ENCODE data around the gene SCAPER. TPM values are rescaled to one million over a fixed set of nuclear protein-coding genes. Genes with fewer than 3 reads are reported as not detected.

The SCAPER gene
- total RNA-seq, 2 donors from 2014 or later = 27.9 to 32.1 TPM

GRCh38 chr15:76637166-76637565 is 268.0 kb downstream of the SCAPER start:
- no peak for DNase-seq (ENCODE audit: low spot score)
- intact Hi-C loops (cut with DNase I) = no loop called here

GRCh38 chr15:76636059-76636458 is 269.1 kb downstream of the SCAPER start:
- intact Hi-C loops (cut with DNase I) = no loop called here
- DNase-seq (ENCODE audit: low spot score) = no peak

- intact Hi-C loops (cut with DNase I) = no loop called here
- no peak for DNase-seq (ENCODE audit: low spot score)
These were observed 278.5 kb downstream of the SCAPER start for GRCh38 chr15:76626611-76627010.

- intact Hi-C loops (cut with DNase I) = no loop called here
- DNase-seq (ENCODE audit: low spot score) = no peak
These were observed 279.9 kb downstream of the SCAPER start for GRCh38 chr15:76625267-76625666.

GRCh38 chr15:76614725-76615124 is 290.4 kb downstream of the SCAPER start:
- intact Hi-C loops (cut with DNase I) = no loop called here
- DNase-seq (ENCODE audit: low spot score) = no peak

- no peak for DNase-seq (ENCODE audit: low spot score)
- intact Hi-C loops (cut with DNase I) = no loop called here
These were observed 316.1 kb downstream of the SCAPER start for GRCh38 chr15:76588811-76589747.

- no peak for DNase-seq (ENCODE audit: low spot score)
- intact Hi-C loops (cut with DNase I) = no loop called here
These were observed 319.6 kb downstream of the SCAPER start for GRCh38 chr15:76585576-76585897.

GRCh38 chr15:76584868-76585575 is 320.1 kb downstream of the SCAPER start:
- no peak for DNase-seq (ENCODE audit: low spot score)
- intact Hi-C loops (cut with DNase I) = no loop called here

GRCh38 chr15:76582550-76582949 is 322.6 kb downstream of the SCAPER start:
- no peak for DNase-seq (ENCODE audit: low spot score)
- intact Hi-C loops (cut with DNase I) = no loop called here

GRCh38 chr15:76577879-76578512 is 327.1 kb downstream of the SCAPER start:
- DNase-seq (ENCODE audit: low spot score) = no peak
- intact Hi-C loops (cut with DNase I) = no loop called here

- peak; percentile 93 for DNase-seq (ENCODE audit: low spot score)
- intact Hi-C loops (cut with DNase I) = no loop called here
These were observed 328.4 kb downstream of the SCAPER start for GRCh38 chr15:76576523-76577279.

- DNase-seq (ENCODE audit: low spot score) = no peak
- intact Hi-C loops (cut with DNase I) = no loop called here
These were observed 329.5 kb downstream of the SCAPER start for GRCh38 chr15:76575679-76576078.

- intact Hi-C loops (cut with DNase I) = no loop called here
- no peak for DNase-seq (ENCODE audit: low spot score)
These were observed 329.9 kb downstream of the SCAPER start for GRCh38 chr15:76575274-76575673.

- intact Hi-C loops (cut with DNase I) = no loop called here
- no peak for DNase-seq (ENCODE audit: low spot score)
These were observed 332.2 kb downstream of the SCAPER start for GRCh38 chr15:76572983-76573314.

- intact Hi-C loops (cut with DNase I) = no loop called here
- no peak for DNase-seq (ENCODE audit: low spot score)
These were observed 338.9 kb downstream of the SCAPER start for GRCh38 chr15:76566276-76566675.

- DNase-seq (ENCODE audit: low spot score) = no peak
- intact Hi-C loops (cut with DNase I) = no loop called here
These were observed 339.8 kb downstream of the SCAPER start for GRCh38 chr15:76565366-76565765.

- intact Hi-C loops (cut with DNase I) = no loop called here
- no peak for DNase-seq (ENCODE audit: low spot score)
These were observed 349.9 kb downstream of the SCAPER start for GRCh38 chr15:76555247-76555646.

GRCh38 chr15:76553564-76553963 is 351.6 kb downstream of the SCAPER start:
- DNase-seq (ENCODE audit: low spot score) = no peak
- intact Hi-C loops (cut with DNase I) = no loop called here

GRCh38 chr15:76553102-76553501 is 352.0 kb downstream of the SCAPER start:
- intact Hi-C loops (cut with DNase I) = no loop called here
- DNase-seq (ENCODE audit: low spot score) = peak; percentile 79

GRCh38 chr15:76546805-76547204 is 358.3 kb downstream of the SCAPER start:
- no peak for DNase-seq (ENCODE audit: low spot score)
- intact Hi-C loops (cut with DNase I) = no loop called here

All from posterior vena cava (tissue), 2 donors.